SK-N-MC (cell line): Measurements from ENCODE around the gene TTC28.

Experiments used
- EZH2 ChIP-seq: fragments of 200-600 bp; sonication (generic); IDR thresholded peaks from one replicate; pipeline ENCODE4 v1.6.1; 2017; ENCODE audit warnings: antibody characterized with exemption
- POLR2AphosphoS5 ChIP-seq: IDR thresholded peaks from 2 replicates; pipeline ENCODE4 v1.6.1; 2012; ENCODE audit warnings: mild to moderate bottlenecking, low read depth, low read length, borderline replicate concordance

- TF ChIP-seq EZH2, result no peak
- no peak for TF ChIP-seq POLR2AphosphoS5
Observed at GRCh38 chr22:27985323-27986275, 694.0 kb downstream of the TTC28 start.
